ENCODE measurements around the gene RBM23.

- TF ChIP-seq REST (IDR thresholded peaks at IDR 0.05; ENCODE audit: insufficient read depth in 1 of 2, low read depth in 2 of 2, low read length in 2 of 2) (no peak), TAF1 (IDR thresholded peaks at IDR 0.05; ENCODE audit: borderline replicate concordance, insufficient read depth, low read length) (no peak), POLR2AphosphoS5 (IDR thresholded peaks at IDR 0.05; ENCODE audit: low read depth, low read length) (no peak), FOXP2 (optimal IDR thresholded peaks at IDR 0.05; ENCODE audit: borderline replicate concordance, extremely low read depth, extremely low read length, insufficient read depth) (no peak)
Observed at GRCh38 chr14:22861651-22862050, 57.3 kb downstream of the RBM23 start.

All from PFSK-1 (cell line).